Measurements from ENCODE around the gene DEPDC1B. TPM values are rescaled to one million over a fixed set of nuclear protein-coding genes. Genes with fewer than 3 reads are reported as not detected.
"Not testable (repeated sequence)": the region's sequence is repeated elsewhere in the genome, so short reads cannot be mapped to it uniquely, and the experiment has no call there.

Gene DEPDC1B
- total and polyA plus RNA-seq, 4 donors: 0.17 to 26.3 (median 0.52) TPM

GRCh38 chr5:60594715-60595477, 105.1 kb downstream of the DEPDC1B start:
- no peaks in the 10 kb centered on the region for H3K36me3 ChIP-seq (ENCODE audit: control insufficient read depth in 4 of 4, insufficient read depth in 3 of 4, low read depth in 1 of 4, low read length in 3 of 4)
- 81% methylated on average over 4 of the region's 4 CpGs for WGBS
- no peak overlapping the region for H3K4me3 ChIP-seq (ENCODE audit: low read depth in 1 of 3, low read length in 3 of 3)
- DNase-seq (ENCODE audit: low spot score): no peak
- H3K4me1 ChIP-seq (ENCODE audit: control insufficient read depth in 4 of 4, insufficient read depth in 4 of 4, low read length in 3 of 4): no peaks in the 10 kb centered on the region
- no peak for TF ChIP-seq EGR1 (IDR thresholded peaks at IDR 0.05; ENCODE audit: low read depth in 2 of 2)
- TF ChIP-seq RAD21 (IDR thresholded peaks at IDR 0.05): no peak
- TF ChIP-seq SP1 (IDR thresholded peaks at IDR 0.05): no peak
- no peaks in the 10 kb centered on the region for H3K9me3 ChIP-seq (ENCODE audit: control insufficient read depth in 4 of 4, low read length in 3 of 4)
- H3K9ac ChIP-seq (ENCODE audit: low read depth in 1 of 2, low read length in 2 of 2): no peak overlapping the region
- no peak overlapping the region for H3K27ac ChIP-seq (ENCODE audit: low read depth in 1 of 2, low read length in 2 of 2)
- no peaks in the 10 kb centered on the region for H3K27me3 ChIP-seq (ENCODE audit: control insufficient read depth in 4 of 4, insufficient read depth in 4 of 4, low read length in 3 of 4)

- no peaks in the 10 kb centered on the region for H3K36me3 ChIP-seq (ENCODE audit: control insufficient read depth in 4 of 4, insufficient read depth in 3 of 4, low read depth in 1 of 4, low read length in 3 of 4)
- no peaks in the 10 kb centered on the region for H3K27me3 ChIP-seq (ENCODE audit: control insufficient read depth in 4 of 4, insufficient read depth in 4 of 4, low read length in 3 of 4)
- H3K27ac ChIP-seq (ENCODE audit: low read depth in 1 of 2, low read length in 2 of 2): no peak overlapping the region
- no peak for DNase-seq (ENCODE audit: low spot score)
- TF ChIP-seq, protein P1, sequence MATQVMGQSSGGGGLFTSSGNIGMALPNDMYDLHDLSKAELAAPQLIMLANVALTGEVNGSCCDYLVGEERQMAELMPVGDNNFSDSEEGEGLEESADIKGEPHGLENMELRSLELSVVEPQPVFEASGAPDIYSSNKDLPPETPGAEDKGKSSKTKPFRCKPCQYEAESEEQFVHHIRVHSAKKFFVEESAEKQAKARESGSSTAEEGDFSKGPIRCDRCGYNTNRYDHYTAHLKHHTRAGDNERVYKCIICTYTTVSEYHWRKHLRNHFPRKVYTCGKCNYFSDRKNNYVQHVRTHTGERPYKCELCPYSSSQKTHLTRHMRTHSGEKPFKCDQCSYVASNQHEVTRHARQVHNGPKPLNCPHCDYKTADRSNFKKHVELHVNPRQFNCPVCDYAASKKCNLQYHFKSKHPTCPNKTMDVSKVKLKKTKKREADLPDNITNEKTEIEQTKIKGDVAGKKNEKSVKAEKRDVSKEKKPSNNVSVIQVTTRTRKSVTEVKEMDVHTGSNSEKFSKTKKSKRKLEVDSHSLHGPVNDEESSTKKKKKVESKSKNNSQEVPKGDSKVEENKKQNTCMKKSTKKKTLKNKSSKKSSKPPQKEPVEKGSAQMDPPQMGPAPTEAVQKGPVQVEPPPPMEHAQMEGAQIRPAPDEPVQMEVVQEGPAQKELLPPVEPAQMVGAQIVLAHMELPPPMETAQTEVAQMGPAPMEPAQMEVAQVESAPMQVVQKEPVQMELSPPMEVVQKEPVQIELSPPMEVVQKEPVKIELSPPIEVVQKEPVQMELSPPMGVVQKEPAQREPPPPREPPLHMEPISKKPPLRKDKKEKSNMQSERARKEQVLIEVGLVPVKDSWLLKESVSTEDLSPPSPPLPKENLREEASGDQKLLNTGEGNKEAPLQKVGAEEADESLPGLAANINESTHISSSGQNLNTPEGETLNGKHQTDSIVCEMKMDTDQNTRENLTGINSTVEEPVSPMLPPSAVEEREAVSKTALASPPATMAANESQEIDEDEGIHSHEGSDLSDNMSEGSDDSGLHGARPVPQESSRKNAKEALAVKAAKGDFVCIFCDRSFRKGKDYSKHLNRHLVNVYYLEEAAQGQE (IDR thresholded peaks at IDR 0.05): no peak
- TF ChIP-seq SP1 (IDR thresholded peaks at IDR 0.05): no peak
- TF ChIP-seq GABPA (IDR thresholded peaks at IDR 0.05 in 1 of 2, conservative IDR thresholded peaks at IDR 0.05 in 1 of 2): no peak
- TF ChIP-seq, protein P2, sequence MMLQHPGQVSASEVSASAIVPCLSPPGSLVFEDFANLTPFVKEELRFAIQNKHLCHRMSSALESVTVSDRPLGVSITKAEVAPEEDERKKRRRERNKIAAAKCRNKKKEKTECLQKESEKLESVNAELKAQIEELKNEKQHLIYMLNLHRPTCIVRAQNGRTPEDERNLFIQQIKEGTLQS (IDR thresholded peaks at IDR 0.05): no peak
- no peak for TF ChIP-seq RAD21 (IDR thresholded peaks at IDR 0.05)
- no peak for TF ChIP-seq YY1 (IDR thresholded peaks at IDR 0.05)
- TF ChIP-seq HNF4A (conservative IDR thresholded peaks at IDR 0.05): no peak
- no peak for TF ChIP-seq EGR1 (IDR thresholded peaks at IDR 0.05; ENCODE audit: low read depth in 2 of 2)
- no peak for TF ChIP-seq CTCF (IDR thresholded peaks at IDR 0.05; ENCODE audit: low read depth, low read length, missing input control)
- TF ChIP-seq RXRA (IDR thresholded peaks at IDR 0.05): no peak
- TF ChIP-seq MAX (IDR thresholded peaks at IDR 0.05): no peak
- TF ChIP-seq HNF4G (IDR thresholded peaks at IDR 0.05): no peak
- no peaks in the 10 kb centered on the region for H3K9me3 ChIP-seq (ENCODE audit: control insufficient read depth in 4 of 4, low read length in 3 of 4)
- H3K4me3 ChIP-seq (ENCODE audit: low read depth in 1 of 3, low read length in 3 of 3): no peak overlapping the region
- H3K9ac ChIP-seq (ENCODE audit: low read depth in 1 of 2, low read length in 2 of 2): no peak overlapping the region
- no peaks in the 10 kb centered on the region for H3K4me1 ChIP-seq (ENCODE audit: control insufficient read depth in 4 of 4, insufficient read depth in 4 of 4, low read length in 3 of 4)
- 98% methylated on average over 2 of the region's 2 CpGs for WGBS
Observed at GRCh38 chr5:60590172-60590571, 109.8 kb downstream of the DEPDC1B start.

DNA sequence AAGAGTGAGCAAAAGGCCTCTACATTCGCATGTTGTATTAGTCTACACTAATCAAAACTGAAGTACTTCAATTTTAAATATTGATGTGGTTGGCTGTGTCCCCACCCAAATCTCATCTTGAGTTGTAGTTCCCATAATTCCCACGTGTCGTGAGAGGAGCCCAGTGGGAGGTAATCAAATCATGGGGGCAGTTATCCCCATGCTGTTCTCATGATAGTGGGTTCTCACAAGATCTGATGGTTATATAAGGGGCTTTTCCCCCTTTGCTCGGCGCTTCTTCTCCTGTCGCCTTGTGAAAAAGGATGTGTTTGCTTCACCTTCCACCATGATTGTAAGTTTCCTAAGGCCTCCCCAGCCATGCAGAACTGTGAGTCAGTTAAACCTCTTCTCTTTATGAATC, 112.7 kb downstream of the DEPDC1B start:
- WGBS: 94% methylated on average over 6 of the region's 6 CpGs
- not testable (repeated sequence) for H3K27me3 ChIP-seq (ENCODE audit: control insufficient read depth in 4 of 4, insufficient read depth in 4 of 4, low read length in 3 of 4); H3K9ac ChIP-seq (ENCODE audit: low read depth in 1 of 2, low read length in 2 of 2); H3K27ac ChIP-seq (ENCODE audit: low read depth in 1 of 2, low read length in 2 of 2); H3K9me3 ChIP-seq (ENCODE audit: control insufficient read depth in 4 of 4, low read length in 3 of 4); H3K4me1 ChIP-seq (ENCODE audit: control insufficient read depth in 4 of 4, insufficient read depth in 4 of 4, low read length in 3 of 4); H3K36me3 ChIP-seq (ENCODE audit: control insufficient read depth in 4 of 4, insufficient read depth in 3 of 4, low read depth in 1 of 4, low read length in 3 of 4); H3K4me3 ChIP-seq (ENCODE audit: low read depth in 1 of 3, low read length in 3 of 3); DNase-seq (ENCODE audit: low spot score)
